ENCODE data around the gene EIF5A2.

EIF5A2 gene

GRCh38 chr3:170852324-170852723 is 56.1 kb downstream of the EIF5A2 start:
- DNase-seq (ENCODE audit: low read depth in 2 of 2): no peak

- DNase-seq (ENCODE audit: low read depth in 2 of 2): no peak
Observed at GRCh38 chr3:170848292-170848917, 60.0 kb downstream of the EIF5A2 start.

GRCh38 chr3:170844377-170844776 is 64.1 kb downstream of the EIF5A2 start:
- no peak for DNase-seq (ENCODE audit: low read depth in 2 of 2)

- DNase-seq (ENCODE audit: low read depth in 2 of 2): no peak
Observed at GRCh38 chr3:170840291-170840859, 68.1 kb downstream of the EIF5A2 start.

- no peak for DNase-seq (ENCODE audit: low read depth in 2 of 2)
Observed at GRCh38 chr3:170839518-170840100, 68.8 kb downstream of the EIF5A2 start.

Measured in stimulated activated CD8-positive, alpha-beta memory T cell treated with anti-CD3 and anti-CD28 coated beads, Interleukin-15, amount 100 ng/mL, for 48 hours (primary cell).